ENCODE results near the gene TMEM163.
"Not testable (repeated sequence)": the region's sequence is repeated elsewhere in the genome, so short reads cannot be mapped to it uniquely, and the experiment has no call there.

The TMEM163 gene

DNA sequence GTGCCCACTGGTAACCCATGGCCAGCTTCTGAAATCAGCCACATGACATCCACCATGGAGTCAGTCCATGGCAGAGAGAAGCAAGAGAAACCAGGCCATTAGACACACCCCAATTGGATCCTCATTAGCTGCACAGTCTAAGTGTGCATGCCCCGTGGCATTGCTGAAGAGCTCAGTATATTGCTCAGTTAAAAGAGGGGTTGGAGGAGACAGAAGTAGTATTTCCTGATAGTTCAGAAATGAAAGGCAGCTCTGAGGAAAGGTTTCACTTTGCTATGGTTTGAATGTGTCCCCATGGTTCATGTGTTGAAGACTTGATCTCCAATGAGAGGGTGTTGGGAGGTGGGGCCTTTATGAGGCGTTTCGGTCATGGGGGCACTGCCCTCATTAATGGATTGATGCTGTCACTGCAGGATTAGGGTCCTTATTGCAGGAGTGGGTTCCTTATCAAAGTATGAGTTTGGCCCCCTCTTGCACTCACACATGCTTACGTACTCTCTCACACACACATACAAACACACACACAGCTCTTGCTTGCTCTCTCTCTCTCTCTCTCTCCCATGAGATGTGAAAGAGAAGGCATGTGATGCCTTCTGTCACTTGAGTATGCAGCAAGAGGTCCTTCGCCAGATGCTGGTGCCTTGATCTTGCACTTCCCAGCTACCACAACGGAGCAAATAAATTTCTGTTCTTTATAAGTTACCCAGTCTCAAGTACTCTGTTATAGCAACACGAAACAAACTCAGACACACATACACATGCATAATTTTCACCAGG is 58.0 kb downstream of the TMEM163 start:
- peak; percentile 97 for DNase-seq

- DNase-seq: no peak
Measured at GRCh38 chr2:134659724-134660123, 59.1 kb downstream of the TMEM163 start.

- no peak for DNase-seq
Measured at GRCh38 chr2:134657650-134658250, 61.0 kb downstream of the TMEM163 start.

DNA sequence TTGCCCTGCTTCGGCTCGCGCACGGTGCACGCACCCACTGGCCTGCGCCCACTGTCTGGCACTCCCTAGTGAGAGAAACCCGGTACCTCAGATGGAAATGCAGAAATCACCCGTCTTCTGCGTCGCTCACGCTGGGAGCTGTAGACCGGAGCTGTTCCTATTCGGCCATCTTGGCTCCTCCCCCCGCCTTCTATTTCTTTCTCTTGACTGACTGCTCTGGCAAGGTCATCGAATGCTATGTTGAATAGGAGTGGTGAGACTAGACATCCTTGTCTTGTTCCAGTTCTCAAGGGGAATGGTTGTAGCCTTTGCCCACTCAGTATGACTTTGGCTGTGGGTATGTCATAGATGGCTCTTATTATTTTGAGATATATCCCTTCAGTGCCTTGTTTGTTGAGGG is 62.4 kb downstream of the TMEM163 start:
- not testable (repeated sequence) for DNase-seq

GRCh38 chr2:134648586-134648985 is 70.2 kb downstream of the TMEM163 start:
- no peak for DNase-seq

- DNase-seq: no peak
Measured at GRCh38 chr2:134647607-134648256, 71.1 kb downstream of the TMEM163 start.

DNA sequence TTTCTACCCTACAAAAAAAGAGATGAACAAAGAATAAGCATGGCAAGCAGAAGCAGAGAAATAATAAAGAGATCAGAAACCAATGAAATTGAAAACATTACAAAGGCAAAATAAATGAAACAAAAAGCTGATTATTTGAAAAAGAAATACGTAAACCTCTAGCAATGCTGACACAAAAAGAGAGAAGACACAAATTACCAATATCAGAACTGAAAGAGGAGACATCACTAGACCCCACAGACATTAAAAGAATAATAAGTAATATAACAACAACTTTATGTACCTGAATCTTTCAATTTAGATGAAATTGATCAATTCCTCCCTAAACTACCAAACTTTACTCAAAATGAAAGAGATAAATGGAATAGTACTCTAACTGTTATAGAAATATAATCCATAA is 75.9 kb downstream of the TMEM163 start:
- DNase-seq: no peak

DNA sequence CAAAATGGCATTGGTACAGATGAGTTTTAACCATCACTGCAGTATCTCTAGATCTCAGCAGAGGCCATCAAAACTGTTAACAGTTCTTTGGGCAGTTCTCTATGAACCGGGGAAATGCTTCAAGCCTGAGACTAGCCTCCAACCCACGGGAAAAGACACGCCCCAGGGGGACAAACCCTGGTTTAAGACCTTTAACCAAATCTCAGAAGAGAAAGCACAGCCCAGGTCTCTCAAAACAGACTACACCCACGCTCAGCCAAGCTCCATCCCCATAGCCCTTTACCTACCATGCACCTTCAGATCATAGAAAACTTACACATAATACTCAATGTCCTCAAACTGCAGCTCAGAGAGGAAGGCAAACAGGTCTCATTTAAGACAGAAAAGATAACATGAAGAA is 78.3 kb downstream of the TMEM163 start:
- DNase-seq: no peak

DNA sequence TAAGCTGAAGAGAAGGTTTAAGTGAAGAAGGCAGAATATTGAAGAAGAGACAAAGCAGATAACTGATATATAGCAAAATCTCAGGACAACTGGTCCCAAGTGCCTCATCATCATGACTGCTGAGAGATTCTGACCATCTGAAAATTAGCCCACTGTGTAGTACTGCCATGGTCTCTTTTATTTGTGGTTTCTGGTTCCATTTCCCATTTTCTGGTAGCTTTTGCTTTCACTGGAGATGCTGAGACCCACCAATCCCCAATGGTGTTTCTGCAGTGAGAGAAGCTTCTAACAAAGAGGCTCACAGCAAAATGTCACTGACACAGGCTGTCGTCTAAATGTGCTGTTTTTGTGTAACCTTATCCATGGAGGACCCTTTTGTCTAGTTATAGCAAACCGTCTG is 79.5 kb downstream of the TMEM163 start:
- DNase-seq: no peak

GRCh38 chr2:134636714-134637113 is 82.1 kb downstream of the TMEM163 start:
- no peak for DNase-seq

GRCh38 chr2:134634054-134634753 is 84.6 kb downstream of the TMEM163 start:
- DNase-seq: no peak

GRCh38 chr2:134630504-134631159 is 88.2 kb downstream of the TMEM163 start:
- DNase-seq: no peak

DNA sequence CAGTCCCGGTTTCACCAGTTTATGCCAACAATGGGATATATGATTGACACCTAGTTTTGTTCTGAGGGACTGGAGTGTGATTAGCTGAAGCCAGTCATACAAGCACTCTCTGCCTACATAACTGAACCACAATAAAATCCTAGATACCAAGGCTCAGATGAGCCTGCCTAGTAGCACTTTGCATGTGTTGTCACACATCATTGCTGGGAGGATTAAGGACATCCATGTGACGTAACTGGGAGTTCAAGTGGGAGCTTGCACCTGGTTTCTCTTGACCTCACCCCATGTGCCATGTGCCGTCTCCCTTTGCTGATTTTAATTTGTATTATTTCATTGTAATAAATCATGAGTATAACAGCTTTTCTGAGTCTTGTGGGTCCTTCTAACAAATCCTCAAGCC is 90.3 kb downstream of the TMEM163 start:
- DNase-seq: no peak

DNA sequence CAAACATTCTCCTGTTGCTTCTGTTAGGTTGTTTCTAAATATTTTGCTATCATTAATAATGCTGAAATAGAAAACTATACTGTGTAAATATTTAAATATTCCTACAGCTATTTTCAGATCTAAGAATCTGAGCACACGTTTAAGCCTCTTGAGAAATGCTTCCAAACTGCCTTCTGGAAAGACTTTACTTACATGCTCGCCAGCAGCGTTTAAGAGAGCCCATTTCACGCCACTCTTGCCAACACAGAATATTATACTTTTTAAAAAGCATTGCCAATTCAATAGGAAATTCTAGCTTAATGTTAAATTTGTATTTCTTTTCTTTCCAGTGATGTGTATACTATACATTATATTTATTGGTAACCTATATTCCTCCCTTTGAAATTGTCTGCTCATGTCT is 92.0 kb downstream of the TMEM163 start:
- no peak for DNase-seq

- no peak for DNase-seq
Measured at GRCh38 chr2:134625311-134625710, 93.5 kb downstream of the TMEM163 start.

GRCh38 chr2:134623796-134624195 is 95.0 kb downstream of the TMEM163 start:
- no peak for DNase-seq

DNA sequence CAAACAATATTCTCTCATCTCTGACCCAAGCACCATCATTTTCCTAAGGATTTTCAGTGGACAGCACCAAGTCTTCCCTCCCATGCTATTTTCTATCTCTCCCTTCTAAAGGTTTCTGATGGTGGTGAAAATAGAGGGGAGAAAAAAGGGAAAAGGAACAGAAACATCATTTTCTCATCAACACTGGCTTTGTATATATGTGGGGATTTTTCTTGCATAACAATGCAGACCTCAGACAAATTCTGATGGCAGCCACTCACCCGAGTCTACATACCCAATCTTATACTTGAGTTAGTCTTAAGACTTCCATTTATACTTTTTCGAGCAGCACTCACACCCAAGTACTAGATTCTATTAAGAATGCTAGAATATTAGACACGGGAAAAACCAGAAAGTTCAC is 95.8 kb downstream of the TMEM163 start:
- DNase-seq: no peak

- no peak for DNase-seq
Measured at GRCh38 chr2:134621939-134622705, 96.7 kb downstream of the TMEM163 start.

- no peak for DNase-seq
Measured at GRCh38 chr2:134619250-134619649, 99.5 kb downstream of the TMEM163 start.

GRCh38 chr2:134615480-134615879 is 103.3 kb downstream of the TMEM163 start:
- DNase-seq: not testable (repeated sequence)

DNA sequence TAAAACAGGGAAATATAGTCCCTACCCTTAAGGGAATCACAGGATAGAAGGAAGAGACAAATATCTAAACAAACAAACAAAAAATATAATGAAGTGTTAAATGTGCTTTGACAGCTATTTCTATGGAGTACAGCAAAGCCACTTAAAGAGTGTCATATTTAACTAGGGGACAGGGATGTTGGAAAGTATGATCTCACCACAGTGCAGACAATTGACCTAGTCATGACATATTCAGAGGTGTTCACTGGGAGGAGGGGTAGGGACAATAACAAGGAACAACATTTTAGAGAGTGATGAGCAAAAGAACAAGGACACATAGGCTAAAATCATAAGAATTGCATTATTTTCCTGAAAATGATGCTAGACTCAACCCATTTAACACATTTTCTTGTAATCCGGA is 107.5 kb downstream of the TMEM163 start:
- no peak for DNase-seq

DNA sequence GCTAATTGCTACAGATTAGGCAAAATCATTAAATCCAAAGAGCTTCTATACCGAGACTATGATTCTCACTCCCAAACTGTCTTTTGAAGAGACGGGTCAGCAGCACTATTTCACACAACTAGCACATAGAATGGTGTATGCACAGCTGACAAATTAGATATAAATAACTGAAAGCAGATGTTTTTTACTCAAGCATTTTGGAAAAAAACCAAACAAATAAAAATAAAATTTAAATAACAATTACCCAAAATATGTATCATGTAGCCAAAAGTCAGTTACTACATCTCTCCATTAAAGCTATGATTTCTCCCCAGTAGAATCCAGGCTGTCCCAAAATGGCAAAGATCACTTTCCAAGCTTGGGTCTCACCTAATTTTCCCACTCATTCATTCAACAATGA is 107.9 kb downstream of the TMEM163 start:
- no peak for DNase-seq
